ENCODE results near the gene SRP72. TPM values are rescaled to one million over a fixed set of nuclear protein-coding genes. Genes with fewer than 3 reads are reported as not detected.
A peak's percentile ranks its signal among the peaks of the same experiment; 100 is the strongest.

The SRP72 gene, protein sequence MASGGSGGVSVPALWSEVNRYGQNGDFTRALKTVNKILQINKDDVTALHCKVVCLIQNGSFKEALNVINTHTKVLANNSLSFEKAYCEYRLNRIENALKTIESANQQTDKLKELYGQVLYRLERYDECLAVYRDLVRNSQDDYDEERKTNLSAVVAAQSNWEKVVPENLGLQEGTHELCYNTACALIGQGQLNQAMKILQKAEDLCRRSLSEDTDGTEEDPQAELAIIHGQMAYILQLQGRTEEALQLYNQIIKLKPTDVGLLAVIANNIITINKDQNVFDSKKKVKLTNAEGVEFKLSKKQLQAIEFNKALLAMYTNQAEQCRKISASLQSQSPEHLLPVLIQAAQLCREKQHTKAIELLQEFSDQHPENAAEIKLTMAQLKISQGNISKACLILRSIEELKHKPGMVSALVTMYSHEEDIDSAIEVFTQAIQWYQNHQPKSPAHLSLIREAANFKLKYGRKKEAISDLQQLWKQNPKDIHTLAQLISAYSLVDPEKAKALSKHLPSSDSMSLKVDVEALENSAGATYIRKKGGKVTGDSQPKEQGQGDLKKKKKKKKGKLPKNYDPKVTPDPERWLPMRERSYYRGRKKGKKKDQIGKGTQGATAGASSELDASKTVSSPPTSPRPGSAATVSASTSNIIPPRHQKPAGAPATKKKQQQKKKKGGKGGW
- total RNA-seq (100 to 1,000 TPM in 4 of 5 experiments, 10 to 100 TPM in 1; 98.4 to 145 (median 109) TPM), polyA plus RNA-seq (100 to 1,000 TPM; 143 to 174 TPM), total RNA-seq (79.4 reads per million, percentile 80 among the genes with 10 or more reads in this experiment)

DNA sequence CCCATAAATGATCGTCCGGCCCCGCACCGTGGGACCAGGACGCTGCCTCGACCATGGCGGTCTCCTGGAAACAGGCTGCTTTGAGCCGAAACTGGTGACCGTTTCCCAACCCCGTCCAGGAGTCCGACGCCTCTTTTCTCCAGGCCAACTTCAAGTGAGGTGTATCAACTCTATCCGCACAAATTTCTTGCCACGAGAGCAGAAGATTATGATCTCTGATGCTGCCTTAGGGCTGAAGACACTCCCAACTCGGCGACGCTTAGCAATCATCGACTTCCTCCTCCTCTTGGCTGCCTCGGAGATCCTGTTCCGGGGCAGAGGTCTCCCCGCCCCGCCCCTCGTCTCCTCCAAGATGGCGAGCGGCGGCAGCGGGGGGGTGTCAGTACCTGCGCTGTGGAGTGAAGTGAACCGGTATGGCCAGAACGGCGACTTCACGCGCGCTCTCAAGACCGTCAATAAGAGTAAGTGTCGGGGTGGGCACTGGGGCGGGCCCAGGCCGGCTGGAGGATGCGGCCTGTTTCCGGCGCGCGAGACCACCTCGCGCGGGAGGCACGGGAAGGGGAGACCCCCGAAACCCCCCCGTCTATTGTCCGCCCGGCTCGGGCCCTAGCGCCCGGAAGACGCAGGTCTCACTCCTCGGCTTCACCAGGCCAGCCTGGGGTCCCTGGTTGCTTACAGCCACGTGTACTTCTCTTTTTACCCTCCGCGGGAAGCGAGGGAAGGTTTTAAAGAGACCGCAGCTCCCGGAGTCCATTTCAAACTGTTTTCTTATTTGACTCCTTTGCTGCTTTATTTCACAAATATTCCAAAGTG is at the start of gene SRP72:
SRP72 (plus strand) TSS at position 334 of the 813 bp plus-strand sequence; CDS start at position 353, 19 bp downstream.
- H3K27ac ChIP-seq (ENCODE audit: low read depth, low read length), result peak within 1 kb of the TSS; percentile 90
- DNase-seq (peak; percentile 80 to 95 (median 88)), ATAC-seq (peak; percentile 98)
- H3K9me3 ChIP-seq (ENCODE audit: control insufficient read depth in 2 of 3, low read length in 3 of 3), result no peaks in the 10 kb centered on the region
- intact Hi-C loops (cut with micrococcal nuclease), result loop anchor here (1.0 to 10.0 kb wide), 18 partner anchors 15 to 1073 kb away; partner anchors contain the start of genes AASDH (in 2 of the 2), CEP135 (in 2 of the 2), EXOC1 (in 2 of the 2) and NOA1 (in 2 of the 2)
- Mint-ChIP-seq H3K27ac (peak within 1 kb of the TSS; percentile 94 to 99 (median 96)), H3K27me3 (no peaks in the 10 kb centered on the region), H3K4me1 (peaks cover 46 to 68% (median 62%) of the 10 kb centered on the region in 7 donors), H3K9me3 (no peaks in the 10 kb centered on the region), H3K36me3 (peaks cover 0 to 18% (median 10%) of the 10 kb centered on the region in 5 donors), H3K4me3 (peak within 1 kb of the TSS; percentile 93 to 100 (median 96))
- CTCF ChIA-PET, result interaction anchor here (0.6 to 1.1 kb wide), 4 partner anchors 31 to 293 kb away, joined by 3 read pairs; partner anchors contain the start of genes AASDH and PAICS
- H3K27me3 ChIP-seq (ENCODE audit: control insufficient read depth in 2 of 2, insufficient read depth in 2 of 2, low read length in 2 of 2), result no peaks in the 10 kb centered on the region
- H3K4me3 ChIP-seq (ENCODE audit: low read length), result peak within 1 kb of the TSS; percentile 98
- H3K4me1 ChIP-seq (ENCODE audit: control insufficient read depth in 2 of 2, insufficient read depth in 2 of 2, low read length in 2 of 2), result peaks cover 25 to 29% of the 10 kb centered on the region in 2 donors
- peaks cover 0 to 23% (median 0%) of the 10 kb centered on the region in 3 experiments for H3K36me3 ChIP-seq (ENCODE audit: control insufficient read depth in 2 of 3, insufficient read depth in 3 of 3, low read length in 3 of 3)
- POLR2A ChIA-PET, result interaction anchor here (0.7 to 3.4 kb wide), 9 partner anchors 11 to 80 kb away, joined by 3 to 56 read pairs (median 5); partner anchors contain the start of genes AASDH, PAICS and PPAT

- Mint-ChIP-seq H3K27ac (no peak overlapping the region), H3K36me3 (peaks cover 0 to 5% (median 0%) of the 10 kb centered on the region in 5 donors), H3K4me3 (no peak overlapping the region), H3K4me1 (peaks cover 3 to 22% (median 13%) of the 10 kb centered on the region in 7 donors), H3K27me3 (no peaks in the 10 kb centered on the region), H3K9me3 (peaks cover 0 to 2% (median 0%) of the 10 kb centered on the region in 11 donors)
- Histone ChIP-seq H3K36me3 (ENCODE audit: control insufficient read depth in 2 of 3, insufficient read depth in 3 of 3, low read length in 3 of 3) (no peaks in the 10 kb centered on the region), H3K27me3 (ENCODE audit: control insufficient read depth in 2 of 2, insufficient read depth in 2 of 2, low read length in 2 of 2) (no peaks in the 10 kb centered on the region), H3K4me3 (ENCODE audit: low read length) (no peak overlapping the region), H3K27ac (ENCODE audit: low read depth, low read length) (no peak overlapping the region), H3K9me3 (ENCODE audit: control insufficient read depth in 2 of 3, low read length in 3 of 3) (no peaks in the 10 kb centered on the region), H3K4me1 (ENCODE audit: control insufficient read depth in 2 of 2, insufficient read depth in 2 of 2, low read length in 2 of 2) (no peaks in the 10 kb centered on the region)
- ChIA-PET POLR2A (interaction anchor here (5.3 kb wide), 1 partner anchor 12 kb away, joined by 33 read pairs; the partner anchor contains the start of genes PAICS and PPAT), CTCF (interaction anchor here (0.6 to 4.3 kb wide), 9 partner anchors 9 to 414 kb away, joined by 3 to 47 read pairs (median 4); partner anchors contain the start of genes PAICS and PPAT)
- DNase-seq (no peak), ATAC-seq (no peak)
- intact Hi-C loops (cut with micrococcal nuclease), result no loop called here
Measured at GRCh38 chr4:56424176-56424575, 43.2 kb upstream of the SRP72 start.

DNA sequence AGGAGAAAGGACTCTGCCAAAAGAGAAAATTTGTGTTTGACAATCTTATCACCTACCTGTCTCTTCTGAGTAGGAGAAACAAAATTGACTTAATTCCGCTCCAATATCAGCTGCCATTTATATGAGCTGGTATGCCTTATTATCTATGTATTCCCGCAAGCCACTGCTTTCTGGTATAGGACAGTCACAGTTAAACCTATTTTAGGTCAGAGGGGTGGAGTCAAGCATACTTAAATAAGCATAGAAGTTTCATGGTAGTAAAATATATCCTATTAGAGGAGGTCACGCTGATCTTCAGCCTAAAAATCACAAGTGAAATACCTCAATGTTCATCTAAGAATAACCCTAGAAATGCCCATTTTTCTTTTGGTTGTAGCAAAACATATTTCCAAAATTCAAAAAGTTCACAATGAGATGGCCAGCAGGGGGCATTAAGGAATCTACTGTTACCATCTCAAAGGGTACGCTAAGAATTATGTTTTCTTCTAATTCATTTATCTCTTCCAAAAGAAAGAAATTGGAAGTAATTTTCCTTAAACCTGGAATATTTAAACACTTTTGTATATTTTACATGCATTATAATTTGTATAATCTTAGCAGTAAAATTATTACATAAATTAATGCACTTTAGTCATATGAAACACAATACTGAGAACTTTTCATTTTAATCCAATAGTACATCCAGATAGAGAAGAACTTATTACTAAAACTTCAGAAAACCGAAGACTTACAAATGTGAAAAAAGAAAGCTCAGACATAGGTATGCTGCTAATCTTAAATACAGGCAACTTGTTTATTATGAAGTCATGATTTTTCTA is 42.5 kb upstream of the SRP72 start:
- ChIA-PET POLR2A (interaction anchor here (5.3 kb wide), 1 partner anchor 11 kb away, joined by 33 read pairs; the partner anchor contains the start of genes PAICS and PPAT), CTCF (interaction anchor here (0.6 to 4.3 kb wide), 16 partner anchors 8 to 418 kb away, joined by 3 to 47 read pairs (median 4); partner anchors contain the start of genes PAICS and PPAT)
- no peaks in the 10 kb centered on the region for H3K27me3 ChIP-seq (ENCODE audit: control insufficient read depth in 2 of 2, insufficient read depth in 2 of 2, low read length in 2 of 2)
- H3K4me1 ChIP-seq (ENCODE audit: control insufficient read depth in 2 of 2, insufficient read depth in 2 of 2, low read length in 2 of 2), result no peaks in the 10 kb centered on the region
- no peak overlapping the region for H3K27ac ChIP-seq (ENCODE audit: low read depth, low read length)
- H3K9me3 ChIP-seq (ENCODE audit: control insufficient read depth in 2 of 3, low read length in 3 of 3), result no peaks in the 10 kb centered on the region
- ATAC-seq (peak; percentile 49), DNase-seq (peak in 7 of 9 donors; percentile 22 to 59 (median 48))
- Mint-ChIP-seq H3K4me1 (peaks cover 4 to 27% (median 13%) of the 10 kb centered on the region in 7 donors), H3K27me3 (no peaks in the 10 kb centered on the region), H3K4me3 (no peak overlapping the region), H3K27ac (peak overlapping the region in 1 of 9 donors; percentile 1), H3K9me3 (peaks cover 0 to 2% (median 0%) of the 10 kb centered on the region in 11 donors), H3K36me3 (peaks cover 0 to 5% (median 0%) of the 10 kb centered on the region in 5 donors)
- no peaks in the 10 kb centered on the region for H3K36me3 ChIP-seq (ENCODE audit: control insufficient read depth in 2 of 3, insufficient read depth in 3 of 3, low read length in 3 of 3)
- H3K4me3 ChIP-seq (ENCODE audit: low read length), result no peak overlapping the region
- intact Hi-C loops (cut with micrococcal nuclease), result loop anchor here (1.0 to 5.0 kb wide), 7 partner anchors 9 to 411 kb away; partner anchors contain the start of genes PPAT (in 1 of the 2) and SRP72 (in 1 of the 2)

- CTCF ChIA-PET, result interaction anchor here (0.7 to 4.3 kb wide), 14 partner anchors 8 to 417 kb away, joined by 3 to 47 read pairs (median 4); partner anchors contain the start of genes PAICS and PPAT
- no peaks in the 10 kb centered on the region for H3K36me3 ChIP-seq (ENCODE audit: control insufficient read depth in 2 of 3, insufficient read depth in 3 of 3, low read length in 3 of 3)
- H3K27ac Mint-ChIP-seq, result no peak overlapping the region
- H3K27me3 Mint-ChIP-seq, result no peaks in the 10 kb centered on the region
- no peaks in the 10 kb centered on the region for H3K27me3 ChIP-seq (ENCODE audit: control insufficient read depth in 2 of 2, insufficient read depth in 2 of 2, low read length in 2 of 2)
- H3K4me3 Mint-ChIP-seq, result no peak overlapping the region
- H3K9me3 Mint-ChIP-seq, result peaks cover 0 to 2% (median 0%) of the 10 kb centered on the region in 11 donors
- POLR2A ChIA-PET, result interaction anchor here (5.3 kb wide), 1 partner anchor 11 kb away, joined by 33 read pairs; the partner anchor contains the start of genes PAICS and PPAT
- no peak overlapping the region for H3K27ac ChIP-seq (ENCODE audit: low read depth, low read length)
- DNase-seq, result no peak
- H3K4me1 ChIP-seq (ENCODE audit: control insufficient read depth in 2 of 2, insufficient read depth in 2 of 2, low read length in 2 of 2), result no peaks in the 10 kb centered on the region
- intact Hi-C loops (cut with micrococcal nuclease), result loop anchor here (1.0 to 5.0 kb wide), 7 partner anchors 9 to 411 kb away; partner anchors contain the start of genes PPAT (in 1 of the 2) and SRP72 (in 1 of the 2)
- peaks cover 2 to 29% (median 14%) of the 10 kb centered on the region in 7 donors for H3K4me1 Mint-ChIP-seq
- no peak for ATAC-seq
- H3K36me3 Mint-ChIP-seq, result peaks cover 0 to 5% (median 0%) of the 10 kb centered on the region in 5 donors
- no peak overlapping the region for H3K4me3 ChIP-seq (ENCODE audit: low read length)
- no peaks in the 10 kb centered on the region for H3K9me3 ChIP-seq (ENCODE audit: control insufficient read depth in 2 of 3, low read length in 3 of 3)
Measured at GRCh38 chr4:56425518-56425917, 41.9 kb upstream of the SRP72 start.

- Histone ChIP-seq H3K4me3 (ENCODE audit: low read length) (no peak overlapping the region), H3K9me3 (ENCODE audit: control insufficient read depth in 2 of 3, low read length in 3 of 3) (no peaks in the 10 kb centered on the region), H3K36me3 (ENCODE audit: control insufficient read depth in 2 of 3, insufficient read depth in 3 of 3, low read length in 3 of 3) (no peaks in the 10 kb centered on the region), H3K27ac (ENCODE audit: low read depth, low read length) (no peak overlapping the region), H3K27me3 (ENCODE audit: control insufficient read depth in 2 of 2, insufficient read depth in 2 of 2, low read length in 2 of 2) (no peaks in the 10 kb centered on the region), H3K4me1 (ENCODE audit: control insufficient read depth in 2 of 2, insufficient read depth in 2 of 2, low read length in 2 of 2) (no peaks in the 10 kb centered on the region)
- H3K27ac Mint-ChIP-seq, result no peak overlapping the region
- H3K27me3 Mint-ChIP-seq, result no peaks in the 10 kb centered on the region
- H3K4me1 Mint-ChIP-seq, result peaks cover 1 to 30% (median 16%) of the 10 kb centered on the region in 7 donors
- ATAC-seq, result no peak
- intact Hi-C loops (cut with micrococcal nuclease), result loop anchor here in 1 of 2 donors (5.0 kb wide), 1 partner anchor 231 kb away; no protein-coding TSS in a partner anchor
- no peak for DNase-seq
- H3K36me3 Mint-ChIP-seq, result peaks cover 0 to 5% (median 0%) of the 10 kb centered on the region in 5 donors
- ChIA-PET CTCF (interaction anchor here (1.0 to 3.4 kb wide), 6 partner anchors 8 to 410 kb away, joined by 3 to 21 read pairs (median 4); partner anchors contain the start of genes PAICS and PPAT), POLR2A (interaction anchor here (5.3 kb wide), 1 partner anchor 10 kb away, joined by 33 read pairs; the partner anchor contains the start of genes PAICS and PPAT)
- peaks cover 0 to 2% (median 0%) of the 10 kb centered on the region in 11 donors for H3K9me3 Mint-ChIP-seq
- H3K4me3 Mint-ChIP-seq, result no peak overlapping the region
Measured at GRCh38 chr4:56426273-56426672, 41.1 kb upstream of the SRP72 start.

All from naive thymus-derived CD4-positive, alpha-beta T cell (primary cell).